GM23248 (cell line): ENCODE measurements around the gene INO80D. TPM values are rescaled to one million over a fixed set of nuclear protein-coding genes. Genes with fewer than 3 reads are reported as not detected.

Source experiments
- DNase-seq: peaks from one replicate; pipeline ENCODE4 v3.0.0-alpha.2; 2015
- H2AFZ ChIP-seq: fragments of 200-600 bp; sonication (generic); 2 replicates; pipeline ENCODE4 v1.6.1; 2016; ENCODE audit warnings: antibody characterized with exemption
- H3F3A ChIP-seq: fragments of 200-600 bp; sonication (generic); 2 replicates; pipeline ENCODE4 v1.6.1; 2016; ENCODE audit warnings: mild to moderate bottlenecking, antibody characterized with exemption, mixed run types; ENCODE audit not compliant: insufficient read depth
- H3K27ac ChIP-seq: fragments of 200-600 bp; sonication (generic); 2 replicates; pipeline ENCODE4 v1.5.1; 2016; ENCODE audit warnings: mild to moderate bottlenecking
- H3K27me3 ChIP-seq: fragments of 200-600 bp; sonication (generic); replicated peaks from 2 replicates; pipeline ENCODE4 v1.6.1; 2016; ENCODE audit warnings: mild to moderate bottlenecking; ENCODE audit not compliant: insufficient read depth
- H3K36me3 ChIP-seq: fragments of 200-600 bp; sonication (generic); 2 replicates; pipeline ENCODE4 v1.6.1; 2016; ENCODE audit warnings: low read depth, mild to moderate bottlenecking
- H3K4me1 ChIP-seq: fragments of 200-600 bp; sonication (generic); 2 replicates; pipeline ENCODE4 v1.6.1; 2016; ENCODE audit warnings: mild to moderate bottlenecking; ENCODE audit not compliant: insufficient read depth
- H3K4me2 ChIP-seq: fragments of 200-600 bp; sonication (generic); one replicate; pipeline ENCODE4 v1.6.1; 2016; ENCODE audit warnings: mild to moderate bottlenecking; ENCODE audit not compliant: unreplicated experiment
- H3K4me3 ChIP-seq: fragments of 200-600 bp; sonication (generic); 2 replicates; pipeline ENCODE4 v1.5.1; 2016; ENCODE audit warnings: mild to moderate bottlenecking
- H3K79me2 ChIP-seq: fragments of 200-600 bp; sonication (generic); 2 replicates; pipeline ENCODE4 v1.6.1; 2016; ENCODE audit warnings: mild to moderate bottlenecking; ENCODE audit not compliant: insufficient read depth
- H3K9ac ChIP-seq: fragments of 200-600 bp; sonication (generic); 2 replicates; pipeline ENCODE4 v1.6.1; 2016; ENCODE audit warnings: mild to moderate bottlenecking
- H3K9me2 ChIP-seq: fragments of 200-600 bp; sonication (generic); 2 replicates; pipeline ENCODE4 v1.6.1; 2016; ENCODE audit warnings: mixed run types, mild to moderate bottlenecking, moderate library complexity; ENCODE audit not compliant: insufficient read depth
- H3K9me3 ChIP-seq: fragments of 200-600 bp; sonication (generic); one replicate; pipeline ENCODE4 v1.6.1; 2017; ENCODE audit warnings: low read depth
- H4K20me1 ChIP-seq: fragments of 200-600 bp; sonication (generic); 2 replicates; pipeline ENCODE4 v1.6.0; 2016; ENCODE audit not compliant: insufficient read depth
- EZH2 ChIP-seq: fragments of 200-600 bp; sonication (generic); IDR thresholded peaks from 2 replicates; pipeline ENCODE4 v1.6.1; 2018; ENCODE audit warnings: antibody characterized with exemption, mild to moderate bottlenecking; ENCODE audit not compliant: insufficient read depth, poor library complexity, severe bottlenecking
- EZH2phosphoT487 ChIP-seq: fragments of 200-600 bp; sonication (generic); IDR thresholded peaks from 2 replicates; pipeline ENCODE4 v1.6.1; 2018; ENCODE audit warnings: antibody characterized with exemption, moderate library complexity, mild to moderate bottlenecking, low read depth; ENCODE audit not compliant: insufficient read depth
- WGBS, 2 experiments: methylation state at CpG; one replicate each; pipeline ENCODE4 v1.1.6; 2015 to 2017; ENCODE audit warnings: low lambda C conversion rate in 2 of 2, low coverage in 1 of 2; ENCODE audit errors: missing lambda C conversion rate in 2 of 2; 5-methylcytosine and 5-hydroxymethylcytosine counted together
- in situ Hi-C: fragments of 300-500 bp; cut with MboI; formaldehyde crosslinking; loops from 2 replicates; pipeline ENCODE4 v1.15.0; 2020
- polyA plus RNA-seq: library from polyadenylated mRNA; unstranded; fragments of >200 nt; fragmentation: Nextera tagmentation; extraction: Ambion mirVana; gene quantifications from 2 replicates; pipeline ENCODE4 v1.2.1, GENCODE V29; 2016
- total RNA-seq: library from RNA; depleted of rRNA; stranded (reverse); fragments of >200 nt; shearing (Covaris generic); gene quantifications from 2 replicates; pipeline ENCODE4 v1.2.3, GENCODE V29; 2014

The INO80D gene
- total and polyA plus RNA-seq, 2 experiments from 2014 or later = 3.4 to 4.8 TPM

DNA sequence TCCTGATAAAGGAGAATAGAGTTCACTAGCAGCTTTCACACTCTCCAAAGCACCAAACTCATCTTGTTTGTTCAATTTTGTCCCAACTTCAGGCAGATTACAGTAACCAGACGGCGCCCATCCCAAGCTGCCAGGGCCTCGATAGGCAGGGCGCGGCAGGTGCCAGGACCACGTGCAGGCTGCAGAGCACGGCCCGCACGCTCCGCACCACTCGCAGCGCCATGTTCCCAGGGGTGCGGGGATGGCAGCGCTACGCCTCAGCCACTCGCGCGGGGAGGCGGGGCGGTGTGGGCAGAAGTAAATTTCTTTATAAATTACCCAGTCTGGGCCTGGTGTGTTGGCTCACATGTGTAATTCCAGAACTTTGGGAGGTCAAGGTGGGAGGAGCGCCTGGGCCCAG, 30.3 kb upstream of the INO80D start:
- Histone ChIP-seq H4K20me1 (no peaks in the 10 kb centered on the region), H3K27ac (no peak overlapping the region), H3K9me2 (no peaks in the 10 kb centered on the region), H3F3A (peaks cover 36% of the 10 kb centered on the region; the same call in 1 of the 2 replicates), H3K4me3 (no peak overlapping the region), H3K9ac (no peak overlapping the region), H3K4me1 (peaks cover 4% of the 10 kb centered on the region; the same call in 1 of the 2 replicates), H3K4me2 (no peak overlapping the region), H3K79me2 (no peaks in the 10 kb centered on the region), H2AFZ (no peak overlapping the region), H3K9me3 (no peaks in the 10 kb centered on the region), H3K36me3 (peaks cover 16% of the 10 kb centered on the region; the same call in 1 of the 2 replicates), H3K27me3 (no peaks in the 10 kb centered on the region)
- in situ Hi-C loops = no loop called here
- DNase-seq = no peak
- TF ChIP-seq EZH2 (no peak), EZH2phosphoT487 (no peak)
- 83 to 94% methylated on average over 9 to 21 of the region's 21 CpGs for WGBS, 2 experiments

DNA sequence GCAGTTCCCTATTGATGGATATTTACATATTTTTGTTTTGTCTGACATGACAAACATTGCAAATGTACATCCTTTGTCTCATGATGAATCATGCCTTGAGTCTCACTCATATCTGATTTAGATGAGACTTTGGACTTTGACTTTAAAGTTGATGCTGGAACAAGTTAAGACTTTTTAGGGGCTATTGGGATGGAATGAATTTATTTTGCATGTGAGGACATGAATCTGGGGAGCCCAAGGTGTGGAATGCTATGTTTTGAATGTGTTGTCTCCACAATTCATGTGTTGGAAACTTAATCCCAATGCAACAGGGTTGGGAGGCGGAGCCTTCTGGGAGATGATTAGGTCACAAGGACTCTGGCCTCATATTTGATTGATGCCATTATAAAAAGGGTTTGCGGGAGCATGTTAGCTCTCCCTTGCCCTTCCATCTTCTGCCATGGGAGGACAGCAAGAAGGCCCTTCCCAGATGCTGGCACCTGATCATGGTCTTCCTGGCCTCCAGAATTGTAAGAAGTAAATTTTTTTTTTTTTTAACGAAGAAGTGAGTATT, 29.1 kb upstream of the INO80D start:
- Histone ChIP-seq H3K4me3 (no peak overlapping the region), H3K27ac (no peak overlapping the region), H4K20me1 (no peaks in the 10 kb centered on the region), H3K36me3 (peaks cover 7% of the 10 kb centered on the region; the same call in 1 of the 2 replicates), H3K9me3 (no peaks in the 10 kb centered on the region), H3K9me2 (no peaks in the 10 kb centered on the region), H3K4me2 (no peak overlapping the region), H3K9ac (no peak overlapping the region), H3K79me2 (no peaks in the 10 kb centered on the region), H3K4me1 (peaks cover 4% of the 10 kb centered on the region; the same call in 1 of the 2 replicates), H3F3A (peaks cover 36% of the 10 kb centered on the region; the same call in 1 of the 2 replicates), H2AFZ (no peak overlapping the region), H3K27me3 (no peaks in the 10 kb centered on the region)
- DNase-seq = no peak
- WGBS, 2 experiments = 99 to 100% methylated on average over 3 of the region's 3 CpGs
- in situ Hi-C loops = no loop called here
- TF ChIP-seq EZH2phosphoT487 (no peak), EZH2 (no peak)

DNA sequence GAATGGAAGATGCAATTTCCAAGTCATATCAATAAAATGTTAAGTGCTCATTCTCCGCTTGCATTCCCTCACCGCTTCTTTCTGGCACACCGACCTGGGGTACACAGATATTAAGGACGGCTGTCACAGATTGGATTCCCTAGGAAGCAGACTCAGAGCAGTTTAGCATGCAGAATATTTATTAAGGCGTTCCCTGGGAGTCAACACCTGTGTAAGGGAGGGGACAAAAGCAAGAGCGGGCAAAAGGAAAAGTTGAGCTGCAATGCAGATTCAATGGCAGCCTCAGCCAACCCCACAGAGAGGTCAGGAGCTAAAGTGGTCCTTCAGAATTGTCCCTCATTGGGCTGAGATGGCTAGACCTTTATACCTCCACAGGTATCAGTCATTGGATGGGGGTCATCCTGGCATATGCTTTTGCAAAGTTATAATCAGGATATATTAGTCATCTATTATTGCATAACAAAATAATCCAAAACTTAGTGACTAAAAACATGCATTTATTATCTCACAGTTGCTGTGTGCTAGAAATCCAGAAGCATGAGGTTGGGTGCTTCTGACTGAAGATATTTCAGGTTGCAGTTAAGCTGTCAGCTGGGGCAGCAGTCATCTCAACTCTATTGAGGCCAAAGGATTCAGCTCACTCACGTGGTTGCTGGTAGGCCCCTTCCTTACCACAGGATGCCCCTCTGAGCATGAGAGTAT, 27.0 kb upstream of the INO80D start:
- H3K4me2 ChIP-seq = no peak overlapping the region

DNA sequence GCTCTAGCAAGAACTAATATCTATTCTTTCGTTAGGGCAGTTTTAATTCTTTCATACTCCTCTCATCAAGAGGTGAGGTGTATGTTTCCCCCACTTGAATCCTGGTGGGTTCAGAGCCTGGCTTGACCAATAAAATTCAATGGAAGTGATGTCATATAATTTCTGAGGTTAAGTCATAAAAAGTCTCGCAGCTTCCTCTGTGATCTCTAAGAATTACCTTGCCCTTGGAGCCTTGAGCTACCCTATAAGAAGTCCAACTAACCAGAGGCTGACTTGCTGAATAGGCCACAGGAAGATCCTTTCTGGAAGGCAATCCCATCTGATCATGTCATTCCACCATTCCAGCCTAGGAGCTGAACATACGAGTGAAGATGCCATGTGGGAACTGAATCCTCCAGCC, 26.1 kb upstream of the INO80D start:
- 84 to 89% methylated on average over 3 of the region's 3 CpGs for WGBS, 2 experiments

More for the DNA sequence above, 27.0 kb upstream of the INO80D start:
- no peaks in the 10 kb centered on the region for H3K9me2 ChIP-seq
- H3K36me3 ChIP-seq = no peaks in the 10 kb centered on the region
- 94 to 96% methylated on average over 7 of the region's 7 CpGs for WGBS, 2 experiments
- no peak overlapping the region for H3K9ac ChIP-seq
- H2AFZ ChIP-seq = no peak overlapping the region
- peaks cover 4% of the 10 kb centered on the region; the same call in 1 of the 2 replicates for H3K4me1 ChIP-seq
- H3K4me3 ChIP-seq = no peak overlapping the region
- H3K27me3 ChIP-seq = no peaks in the 10 kb centered on the region
- H3K79me2 ChIP-seq = no peaks in the 10 kb centered on the region
- in situ Hi-C loops = no loop called here
- DNase-seq = peak; percentile 49
- H3F3A ChIP-seq = peaks cover 36% of the 10 kb centered on the region; the same call in 1 of the 2 replicates
- H3K27ac ChIP-seq = peak overlapping the region; percentile 47
- TF ChIP-seq EZH2phosphoT487 (no peak), EZH2 (no peak)
- H3K9me3 ChIP-seq = no peaks in the 10 kb centered on the region
- H4K20me1 ChIP-seq = no peaks in the 10 kb centered on the region

More for the DNA sequence above, 26.1 kb upstream of the INO80D start:
- Histone ChIP-seq H3K4me3 (no peak overlapping the region), H3K9ac (no peak overlapping the region), H3K9me3 (no peaks in the 10 kb centered on the region), H3K36me3 (no peaks in the 10 kb centered on the region), H3K27me3 (no peaks in the 10 kb centered on the region), H3K4me1 (peaks cover 4% of the 10 kb centered on the region; the same call in 1 of the 2 replicates), H2AFZ (no peak overlapping the region), H3K9me2 (no peaks in the 10 kb centered on the region), H3F3A (peaks cover 36% of the 10 kb centered on the region; the same call in 1 of the 2 replicates), H3K4me2 (no peak overlapping the region), H4K20me1 (no peaks in the 10 kb centered on the region), H3K79me2 (no peaks in the 10 kb centered on the region), H3K27ac (no peak overlapping the region)
- TF ChIP-seq EZH2 = no peak
- in situ Hi-C loops = no loop called here
- peak; percentile 20 for DNase-seq
